HCT116 (cell line): Measurements from ENCODE around the gene TOGARAM1.

Experiments
- CTCF ChIP-seq, 3 experiments: fragments of 200-600 bp in 1 of 3; sonication (generic) in 1 of 3; IDR thresholded peaks in 2 of 3; conservative IDR thresholded peaks in 1 of 3; 2 replicates each; pipeline ENCODE4 v1.5.1; 2012 to 2017; ENCODE audit warnings: low read depth in 2 of 3, low read length in 2 of 3, antibody characterized with exemption in 1 of 3, borderline replicate concordance in 1 of 3, control low read depth in 1 of 3, mild to moderate bottlenecking in 1 of 3, mixed read lengths in 1 of 3, mixed run types in 1 of 3, moderate library complexity in 1 of 3; ENCODE audit not compliant: insufficient read depth in 1 of 3
- EGR1 ChIP-seq: IDR thresholded peaks from 2 replicates; pipeline ENCODE4 v1.6.1; 2012; ENCODE audit warnings: low read depth
- POLR2AphosphoS5 ChIP-seq: IDR thresholded peaks from 2 replicates; pipeline ENCODE4 v1.6.1; 2011; ENCODE audit warnings: mild to moderate bottlenecking, low read depth, low read length, moderate library complexity
- SP1 ChIP-seq: IDR thresholded peaks from 2 replicates; pipeline ENCODE4 v1.6.1; 2012; ENCODE audit warnings: low read depth
- TCF7L2 ChIP-seq: IDR thresholded peaks from 2 replicates; pipeline ENCODE4 v1.7.0; 2011; ENCODE audit warnings: borderline replicate concordance, inconsistent platforms; ENCODE audit not compliant: insufficient read depth, insufficient read length; ENCODE audit errors: extremely low read depth

GRCh38 chr14:45114327-45114726 lies 152.3 kb downstream of the TOGARAM1 start:
- TF ChIP-seq EGR1 (no peak), POLR2AphosphoS5 (no peak), CTCF (IDR thresholded peaks at IDR 0.05 in 2 of 3, conservative IDR thresholded peaks at IDR 0.05 in 1 of 3; ENCODE audit: borderline replicate concordance in 1 of 3, insufficient read depth in 1 of 3, low read depth in 2 of 3, low read length in 2 of 3) (no peak), TCF7L2 (no peak), SP1 (no peak)
